HG02610 (cell line): ENCODE results near the gene TTC31.
A peak's percentile ranks its signal among the peaks of the same experiment; 100 is the strongest.

Experiments
- ATAC-seq: cut with Tn5 transposase; IDR thresholded peaks from one replicate; pipeline ENCODE4 v1.9.1; 2021; ENCODE audit warnings: mild to moderate bottlenecking, moderate library complexity; ENCODE audit not compliant: unreplicated experiment

Gene TTC31

GRCh38 chr2:74503506-74504475 is 20.9 kb downstream of the TTC31 start:
- ATAC-seq = no peak

- no peak for ATAC-seq
These were observed 21.7 kb downstream of the TTC31 start for GRCh38 chr2:74504591-74504990.

GRCh38 chr2:74505448-74506246 is 22.8 kb downstream of the TTC31 start:
- no peak for ATAC-seq

- ATAC-seq = peak; percentile 88
These were observed 24.5 kb downstream of the TTC31 start, which contains the start of gene PCGF1 for GRCh38 chr2:74507145-74507925. Gene PCGF1, minus strand, starts transcription at chr2:74507695. Its CDS starts 27 bp downstream, at chr2:74507668.

- ATAC-seq = peak; percentile 3
These were observed 25.1 kb downstream of the TTC31 start for GRCh38 chr2:74507926-74508520.

- ATAC-seq = no peak
These were observed 27.4 kb downstream of the TTC31 start for GRCh38 chr2:74510272-74510671.

GRCh38 chr2:74511104-74511989 is 28.5 kb downstream of the TTC31 start:
- ATAC-seq = no peak

- ATAC-seq = no peak
These were observed 30.1 kb downstream of the TTC31 start for GRCh38 chr2:74512744-74513604.

GRCh38 chr2:74513605-74514367 is 30.9 kb downstream of the TTC31 start:
- ATAC-seq = no peak

- no peak for ATAC-seq
These were observed 31.7 kb downstream of the TTC31 start, which contains the start of gene TLX2 for GRCh38 chr2:74514368-74515270. Gene TLX2, plus strand, starts transcription at chr2:74514450. Its CDS starts 357 bp downstream, at chr2:74514807.

GRCh38 chr2:74515271-74515980 is 32.5 kb downstream of the TTC31 start:
- no peak for ATAC-seq

- peak; percentile 61 for ATAC-seq
These were observed 33.2 kb downstream of the TTC31 start for GRCh38 chr2:74515981-74516633.

GRCh38 chr2:74516650-74517049 is 33.8 kb downstream of the TTC31 start:
- ATAC-seq = no peak

- no peak for ATAC-seq
These were observed 39.6 kb downstream of the TTC31 start for GRCh38 chr2:74522516-74522915.

- ATAC-seq = no peak
These were observed 41.1 kb downstream of the TTC31 start for GRCh38 chr2:74524005-74524404.
